Loucy (cell line): ENCODE data around the gene NAV2.

Source experiments
- H2AFZ ChIP-seq: fragments of 200-600 bp; sonication (generic); 2 replicates; pipeline ENCODE4 v1.6.0; 2016; ENCODE audit warnings: antibody characterized with exemption, mild to moderate bottlenecking, low read length, moderate library complexity
- H3F3A ChIP-seq: fragments of 200-600 bp; 2 replicates; pipeline ENCODE4 v1.6.0; 2016; ENCODE audit warnings: antibody characterized with exemption, low read depth, mild to moderate bottlenecking
- H3K27me3 ChIP-seq: fragments of 200-600 bp; sonication (generic); 2 replicates; pipeline ENCODE4 v1.6.1; 2014; ENCODE audit warnings: low read length, mild to moderate bottlenecking; ENCODE audit not compliant: insufficient read depth, poor library complexity, severe bottlenecking
- H3K36me3 ChIP-seq: fragments of 200-600 bp; sonication (generic); 2 replicates; pipeline ENCODE4 v1.6.1; 2016; ENCODE audit warnings: low read length; ENCODE audit not compliant: insufficient read depth
- H3K4me1 ChIP-seq: fragments of 200-600 bp; sonication (generic); 2 replicates; pipeline ENCODE4 v1.5.1; 2014; ENCODE audit warnings: low read length, mild to moderate bottlenecking; ENCODE audit not compliant: insufficient read depth, poor library complexity, severe bottlenecking
- H3K4me2 ChIP-seq: fragments of 200-600 bp; sonication (generic); 2 replicates; pipeline ENCODE4 v1.6.0; 2014; ENCODE audit warnings: antibody characterized with exemption, low read length, low read depth, mild to moderate bottlenecking; ENCODE audit not compliant: poor library complexity, severe bottlenecking
- H3K4me3 ChIP-seq: fragments of 200-600 bp; sonication (generic); 2 replicates; pipeline ENCODE4 v1.5.1; 2014; ENCODE audit warnings: low read length, mild to moderate bottlenecking, mixed read lengths; ENCODE audit not compliant: poor library complexity, severe bottlenecking
- H3K79me2 ChIP-seq: fragments of 200-600 bp; sonication (generic); 2 replicates; pipeline ENCODE4 v1.6.1; 2014; ENCODE audit warnings: low read length; ENCODE audit not compliant: insufficient read depth
- H3K9ac ChIP-seq: fragments of 200-600 bp; sonication (generic); 2 replicates; pipeline ENCODE4 v1.6.0; 2014; ENCODE audit warnings: mild to moderate bottlenecking, low read depth, low read length, moderate library complexity; ENCODE audit not compliant: poor library complexity, severe bottlenecking
- H3K9me2 ChIP-seq: fragments of 200-600 bp; sonication (generic); replicated peaks from 2 replicates; pipeline ENCODE4 v1.6.1; 2016; ENCODE audit warnings: low read depth, low read length, mixed read lengths
- H3K9me3 ChIP-seq: fragments of 200-600 bp; sonication (generic); 2 replicates; pipeline ENCODE4 v1.6.1; 2014; ENCODE audit warnings: mild to moderate bottlenecking, antibody characterized with exemption, low read length, low read depth; ENCODE audit not compliant: insufficient read depth
- H4K20me1 ChIP-seq: fragments of 200-600 bp; sonication (generic); 2 replicates; pipeline ENCODE4 v1.6.0; 2014; ENCODE audit warnings: antibody characterized with exemption, low read length, mild to moderate bottlenecking; ENCODE audit not compliant: insufficient read depth, poor library complexity, severe bottlenecking
- EZH2phosphoT487 ChIP-seq: fragments of 200-600 bp; IDR thresholded peaks from 2 replicates; pipeline ENCODE4 v1.6.1; 2018; ENCODE audit warnings: antibody characterized with exemption, mild to moderate bottlenecking, moderate library complexity, borderline replicate concordance
- TF ChIP-seq, protein P1 (sequence below): fragments of 200-600 bp; sonication (generic); conservative IDR thresholded peaks from 2 replicates; pipeline ENCODE4 v1.5.1; 2014; ENCODE audit warnings: mild to moderate bottlenecking, antibody characterized with exemption, low read length

The NAV2 gene

DNA sequence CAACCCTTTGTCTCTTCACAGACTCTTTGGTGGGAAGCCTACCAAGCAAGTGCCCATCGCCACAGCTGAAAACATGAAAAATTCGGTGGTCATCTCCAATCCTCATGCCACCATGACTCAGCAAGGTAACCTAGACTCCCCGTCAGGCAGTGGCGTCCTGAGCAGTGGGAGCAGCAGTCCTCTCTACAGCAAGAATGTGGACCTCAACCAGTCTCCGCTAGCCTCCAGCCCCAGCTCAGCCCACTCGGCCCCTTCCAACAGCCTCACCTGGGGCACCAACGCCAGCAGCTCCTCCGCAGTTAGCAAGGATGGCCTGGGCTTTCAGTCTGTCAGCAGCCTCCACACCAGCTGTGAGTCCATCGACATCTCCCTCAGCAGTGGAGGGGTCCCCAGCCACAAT is 336.1 kb downstream of the NAV2 start:
- Histone ChIP-seq H3K9me3 (no peaks in the 10 kb centered on the region), H4K20me1 (no peaks in the 10 kb centered on the region), H2AFZ (no peak overlapping the region), H3K4me1 (no peaks in the 10 kb centered on the region), H3K9me2 (no peaks in the 10 kb centered on the region), H3K27me3 (no peaks in the 10 kb centered on the region), H3K4me2 (no peak overlapping the region), H3K36me3 (no peaks in the 10 kb centered on the region; the same call in 1 of the 2 replicates), H3K4me3 (no peak overlapping the region), H3F3A (no peaks in the 10 kb centered on the region), H3K9ac (no peak overlapping the region), H3K79me2 (no peaks in the 10 kb centered on the region)
- TF ChIP-seq EZH2phosphoT487 = no peak
- TF ChIP-seq, protein P1, sequence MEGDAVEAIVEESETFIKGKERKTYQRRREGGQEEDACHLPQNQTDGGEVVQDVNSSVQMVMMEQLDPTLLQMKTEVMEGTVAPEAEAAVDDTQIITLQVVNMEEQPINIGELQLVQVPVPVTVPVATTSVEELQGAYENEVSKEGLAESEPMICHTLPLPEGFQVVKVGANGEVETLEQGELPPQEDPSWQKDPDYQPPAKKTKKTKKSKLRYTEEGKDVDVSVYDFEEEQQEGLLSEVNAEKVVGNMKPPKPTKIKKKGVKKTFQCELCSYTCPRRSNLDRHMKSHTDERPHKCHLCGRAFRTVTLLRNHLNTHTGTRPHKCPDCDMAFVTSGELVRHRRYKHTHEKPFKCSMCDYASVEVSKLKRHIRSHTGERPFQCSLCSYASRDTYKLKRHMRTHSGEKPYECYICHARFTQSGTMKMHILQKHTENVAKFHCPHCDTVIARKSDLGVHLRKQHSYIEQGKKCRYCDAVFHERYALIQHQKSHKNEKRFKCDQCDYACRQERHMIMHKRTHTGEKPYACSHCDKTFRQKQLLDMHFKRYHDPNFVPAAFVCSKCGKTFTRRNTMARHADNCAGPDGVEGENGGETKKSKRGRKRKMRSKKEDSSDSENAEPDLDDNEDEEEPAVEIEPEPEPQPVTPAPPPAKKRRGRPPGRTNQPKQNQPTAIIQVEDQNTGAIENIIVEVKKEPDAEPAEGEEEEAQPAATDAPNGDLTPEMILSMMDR = no peak

DNA sequence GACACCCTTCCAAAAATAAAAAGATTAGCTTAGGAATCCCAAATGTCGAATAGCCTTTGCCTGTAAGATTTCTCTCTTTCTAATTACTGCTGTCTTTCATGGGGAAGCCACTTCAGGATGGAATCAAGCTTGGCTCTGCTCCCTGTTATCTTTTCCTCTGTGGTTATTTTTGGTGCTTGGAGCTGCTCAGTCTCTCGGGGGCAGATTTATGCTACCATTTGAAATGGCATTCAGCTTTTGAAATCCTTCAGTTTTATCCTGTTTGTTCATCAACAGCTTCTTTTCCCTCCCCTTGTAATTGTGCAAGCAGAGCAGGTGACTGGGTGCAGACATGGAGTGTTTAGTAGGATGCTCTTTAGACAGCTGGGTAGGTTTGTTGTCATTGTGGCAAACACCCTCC is 336.6 kb downstream of the NAV2 start:
- Histone ChIP-seq H3K27me3 (no peaks in the 10 kb centered on the region), H3K9me2 (no peaks in the 10 kb centered on the region), H3K4me2 (no peak overlapping the region), H3K4me3 (no peak overlapping the region), H3F3A (no peaks in the 10 kb centered on the region), H3K79me2 (no peaks in the 10 kb centered on the region), H3K9me3 (no peaks in the 10 kb centered on the region), H4K20me1 (no peaks in the 10 kb centered on the region), H3K36me3 (no peaks in the 10 kb centered on the region; the same call in 1 of the 2 replicates), H3K9ac (no peak overlapping the region), H2AFZ (no peak overlapping the region), H3K4me1 (no peaks in the 10 kb centered on the region)
- TF ChIP-seq EZH2phosphoT487 = no peak
- TF ChIP-seq, protein P1 = no peak

DNA sequence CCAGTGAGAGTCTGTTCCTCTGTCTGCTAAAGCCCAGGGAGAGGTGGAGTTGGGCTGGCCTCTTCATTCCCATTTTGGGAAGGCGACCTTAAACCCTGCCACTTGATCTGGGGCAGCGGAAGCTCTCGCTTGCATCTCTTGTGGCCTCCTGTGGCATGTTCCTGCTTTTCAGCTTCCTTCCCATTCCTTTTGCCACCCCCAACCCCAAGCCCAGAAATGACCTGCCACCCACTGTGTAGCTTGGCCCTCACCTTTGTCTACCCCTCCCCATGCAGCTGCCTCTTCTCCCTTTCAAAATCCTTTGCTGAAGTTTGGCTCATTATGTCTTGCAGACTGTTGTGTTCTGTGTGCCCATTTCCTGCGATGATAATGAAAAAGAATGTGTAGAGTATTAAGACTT is 337.4 kb downstream of the NAV2 start:
- H3F3A ChIP-seq = no peaks in the 10 kb centered on the region
- H3K27me3 ChIP-seq = no peaks in the 10 kb centered on the region
- H3K4me2 ChIP-seq = no peak overlapping the region
- H2AFZ ChIP-seq = no peak overlapping the region
- no peak overlapping the region for H3K9ac ChIP-seq
- H3K4me3 ChIP-seq = no peak overlapping the region
- no peaks in the 10 kb centered on the region for H3K4me1 ChIP-seq
- H3K9me2 ChIP-seq = no peaks in the 10 kb centered on the region
- H3K9me3 ChIP-seq = no peaks in the 10 kb centered on the region
- no peaks in the 10 kb centered on the region for H3K79me2 ChIP-seq
- no peak for TF ChIP-seq EZH2phosphoT487
- TF ChIP-seq, protein P1 = no peak
- H3K36me3 ChIP-seq = no peaks in the 10 kb centered on the region; the same call in 1 of the 2 replicates
- H4K20me1 ChIP-seq = no peaks in the 10 kb centered on the region
